Measurements from ENCODE around the gene HNRNPC.
"Not testable (repeated sequence)": the region's sequence is repeated elsewhere in the genome, so short reads cannot be mapped to it uniquely, and the experiment has no call there.

HNRNPC gene

DNA sequence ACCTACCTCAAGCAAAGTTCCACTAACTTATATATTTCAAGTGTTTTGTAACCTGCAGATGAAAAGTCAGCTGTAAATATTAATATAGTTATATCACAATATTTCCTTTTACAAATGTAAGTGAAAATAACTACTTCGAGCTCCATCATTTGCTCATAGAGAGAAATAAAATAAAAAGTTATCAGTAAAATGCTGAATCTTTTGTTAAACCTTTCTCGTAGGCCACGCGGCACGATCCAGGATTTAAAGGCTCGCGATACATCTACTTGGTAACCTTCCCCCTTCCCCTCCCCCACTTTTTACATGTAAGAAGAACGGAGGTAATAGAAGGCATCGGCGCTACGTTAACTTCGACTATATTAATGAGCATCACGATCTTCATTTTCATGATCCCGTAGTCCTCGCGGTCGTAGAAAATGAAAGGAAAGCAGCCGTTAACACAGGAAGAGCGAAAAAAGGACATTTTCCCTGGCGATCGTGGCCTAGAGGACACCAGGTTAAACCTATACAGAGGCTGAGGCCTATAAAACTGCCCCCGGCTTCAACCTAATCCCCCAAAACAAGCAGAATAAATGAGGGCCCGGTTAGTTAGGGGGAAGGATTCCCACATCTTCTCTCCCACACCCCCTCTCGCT, 508 bp downstream of the HNRNPC start:
- DNase-seq (ENCODE audit: low read depth): no peak

- no peak for DNase-seq (ENCODE audit: low read depth)
These were observed 1.2 kb downstream of the HNRNPC start for GRCh38 chr14:21267886-21268616.

DNA sequence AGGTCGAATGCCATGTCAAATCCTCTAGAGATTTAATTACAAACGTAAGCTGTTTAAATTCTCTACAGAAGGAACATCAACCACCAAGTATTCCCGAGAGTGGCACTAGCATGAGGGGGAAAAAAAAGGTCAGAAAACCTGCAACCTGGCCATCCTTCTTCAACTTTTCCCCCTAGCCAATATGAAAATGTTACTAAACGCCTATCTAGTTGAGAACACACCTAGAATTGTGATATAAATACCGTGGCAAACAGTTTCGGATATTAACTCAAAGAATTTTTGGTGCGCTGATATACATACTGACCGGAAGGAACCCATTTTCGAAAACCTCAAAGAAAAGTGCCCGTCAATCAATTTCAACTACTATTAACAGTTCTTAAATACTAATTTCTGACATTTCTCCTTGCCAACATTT, 1.8 kb downstream of the HNRNPC start:
- DNase-seq (ENCODE audit: low read depth): no peak

- no peak for DNase-seq (ENCODE audit: low read depth)
These were observed 5.0 kb downstream of the HNRNPC start for GRCh38 chr14:21264025-21264801.

DNA sequence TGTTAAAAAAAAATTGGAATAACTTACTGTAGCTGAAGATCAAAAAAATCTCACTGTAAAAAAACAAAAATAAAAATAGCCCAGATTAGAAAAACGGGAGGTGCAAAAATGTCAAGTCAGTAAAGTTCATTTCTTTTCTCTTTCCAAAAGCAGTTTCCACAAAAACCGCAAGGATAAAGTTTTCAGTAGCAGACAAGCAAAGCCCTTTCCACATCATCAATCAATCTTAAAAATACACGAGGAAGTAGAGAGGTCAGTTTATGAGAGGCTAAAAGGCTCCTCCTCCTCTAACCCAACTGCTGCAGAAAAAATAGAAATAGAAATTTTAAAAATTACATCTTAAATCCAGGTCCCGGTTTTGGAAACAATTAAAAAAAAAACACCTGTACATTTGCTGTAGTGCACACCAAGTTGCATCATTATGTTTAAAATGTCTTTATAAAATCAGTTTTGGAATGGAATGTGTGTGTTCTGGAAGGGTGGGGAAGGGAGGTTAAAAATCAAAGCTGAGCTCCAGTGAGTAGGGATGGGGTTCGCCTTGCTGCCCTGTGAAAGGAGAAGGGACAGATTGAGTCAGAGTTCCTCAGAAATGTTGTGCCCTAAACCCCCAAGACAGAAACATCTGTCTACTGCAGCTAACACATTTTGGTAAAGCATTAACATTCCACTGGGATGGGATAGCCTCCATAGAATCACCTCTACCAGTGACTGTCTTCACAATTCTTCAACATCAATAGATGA, 5.8 kb downstream of the HNRNPC start:
- DNase-seq (ENCODE audit: low read depth): no peak

DNA sequence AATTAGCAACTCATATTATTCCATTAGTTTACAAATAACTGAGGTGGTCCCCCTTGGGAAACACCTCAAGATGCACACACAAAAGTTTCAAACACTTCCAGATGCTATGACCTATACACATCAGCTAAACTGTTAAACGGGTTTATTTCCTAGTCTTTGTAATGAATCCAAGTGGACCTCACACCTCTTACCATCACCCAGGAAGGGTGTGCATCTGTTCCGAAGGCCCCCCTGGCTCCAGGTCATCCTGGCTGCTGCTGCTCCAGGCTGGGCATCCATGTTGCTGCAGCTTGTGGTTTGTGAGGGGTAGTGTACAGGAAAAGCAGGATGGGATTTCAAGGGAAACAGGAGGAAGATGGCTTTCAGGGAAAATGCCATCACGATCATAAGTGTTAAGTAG, 6.8 kb downstream of the HNRNPC start:
- DNase-seq (ENCODE audit: low read depth): no peak

DNA sequence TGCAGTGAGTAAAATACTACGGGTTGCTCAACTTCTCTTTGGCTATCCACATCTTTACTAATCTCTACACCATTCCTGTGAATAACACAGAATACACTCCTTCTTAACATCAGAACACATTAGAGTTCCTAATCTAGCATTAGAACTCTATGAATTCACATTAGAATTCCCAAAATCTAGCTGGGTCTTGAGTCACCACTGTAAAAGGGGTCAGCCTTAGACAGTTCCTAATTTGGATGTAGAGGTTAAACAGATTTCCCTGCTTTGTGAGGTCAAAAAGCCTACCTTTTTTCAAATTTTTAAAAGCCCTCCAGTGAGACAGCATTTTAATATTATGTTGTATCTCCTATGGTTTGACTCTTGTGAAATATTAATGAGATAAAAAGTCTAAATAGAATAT, 7.4 kb downstream of the HNRNPC start:
- DNase-seq (ENCODE audit: low read depth): no peak

- no peak for DNase-seq (ENCODE audit: low read depth)
These were observed 10.1 kb downstream of the HNRNPC start for GRCh38 chr14:21258889-21259787.

DNA sequence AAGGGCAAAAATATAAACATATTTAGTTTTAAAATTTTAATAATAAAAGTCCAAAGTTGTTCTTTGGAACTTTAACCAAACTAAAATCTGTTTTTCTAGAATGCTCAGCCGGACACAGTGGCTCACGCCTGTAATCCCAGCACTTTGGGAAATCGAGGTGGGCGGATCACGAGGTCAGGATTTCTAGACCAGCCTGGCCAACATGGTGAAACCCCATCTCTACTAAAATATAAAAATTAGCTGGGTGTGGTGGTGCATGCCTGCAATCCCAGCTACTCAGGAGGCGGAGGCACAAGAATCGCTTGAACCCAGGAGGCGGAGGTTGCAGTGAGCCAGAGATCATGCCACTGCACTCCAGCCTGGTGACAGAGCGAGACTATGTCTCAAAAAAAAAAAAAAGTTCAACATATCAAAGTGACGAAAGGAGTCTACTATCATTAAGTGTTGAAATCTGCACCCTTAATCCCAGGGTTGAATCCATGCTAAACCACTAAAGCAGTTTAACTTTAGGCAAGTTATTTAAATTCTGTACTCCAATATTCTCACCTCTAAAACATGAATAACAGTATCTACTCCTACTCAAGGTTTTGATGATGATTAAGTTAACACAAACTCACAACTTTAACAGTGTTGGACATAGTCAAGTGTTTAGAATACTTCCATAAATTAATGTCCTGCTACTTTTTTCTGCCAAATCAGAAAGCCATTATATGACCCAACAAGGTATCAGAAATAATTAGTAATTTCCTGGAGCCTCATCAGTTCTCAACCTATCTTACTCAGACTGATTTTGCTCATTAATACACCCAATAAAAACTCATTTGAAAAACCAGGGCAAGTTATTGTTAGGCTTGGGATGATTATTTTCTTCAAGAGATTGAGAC, 11.0 kb downstream of the HNRNPC start:
- DNase-seq (ENCODE audit: low read depth): no peak

DNA sequence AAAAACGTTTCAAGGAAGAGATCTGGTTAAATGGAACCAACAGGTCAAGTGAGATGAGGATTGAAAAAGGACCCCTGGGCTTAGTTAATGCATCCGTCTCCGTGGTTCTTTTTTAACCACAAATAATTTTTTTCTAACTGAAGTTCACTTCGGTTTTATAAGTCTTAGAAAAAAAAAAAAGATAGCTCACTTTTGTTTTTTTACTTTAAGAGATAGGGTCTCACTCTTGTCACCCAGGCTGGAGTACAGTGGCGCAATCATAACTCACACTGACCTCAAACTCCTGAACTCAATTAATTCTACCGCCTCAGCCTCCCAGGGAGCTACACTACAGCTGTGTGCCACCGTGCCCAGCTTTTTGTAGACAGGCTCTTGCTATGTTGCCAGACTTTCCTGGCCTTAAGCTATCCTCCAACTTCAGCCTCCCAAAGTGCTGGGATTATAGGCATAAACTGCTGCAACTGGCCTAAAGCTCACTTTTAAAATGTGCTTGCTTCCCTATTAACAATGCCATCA, 11.8 kb downstream of the HNRNPC start:
- DNase-seq (ENCODE audit: low read depth): no peak

DNA sequence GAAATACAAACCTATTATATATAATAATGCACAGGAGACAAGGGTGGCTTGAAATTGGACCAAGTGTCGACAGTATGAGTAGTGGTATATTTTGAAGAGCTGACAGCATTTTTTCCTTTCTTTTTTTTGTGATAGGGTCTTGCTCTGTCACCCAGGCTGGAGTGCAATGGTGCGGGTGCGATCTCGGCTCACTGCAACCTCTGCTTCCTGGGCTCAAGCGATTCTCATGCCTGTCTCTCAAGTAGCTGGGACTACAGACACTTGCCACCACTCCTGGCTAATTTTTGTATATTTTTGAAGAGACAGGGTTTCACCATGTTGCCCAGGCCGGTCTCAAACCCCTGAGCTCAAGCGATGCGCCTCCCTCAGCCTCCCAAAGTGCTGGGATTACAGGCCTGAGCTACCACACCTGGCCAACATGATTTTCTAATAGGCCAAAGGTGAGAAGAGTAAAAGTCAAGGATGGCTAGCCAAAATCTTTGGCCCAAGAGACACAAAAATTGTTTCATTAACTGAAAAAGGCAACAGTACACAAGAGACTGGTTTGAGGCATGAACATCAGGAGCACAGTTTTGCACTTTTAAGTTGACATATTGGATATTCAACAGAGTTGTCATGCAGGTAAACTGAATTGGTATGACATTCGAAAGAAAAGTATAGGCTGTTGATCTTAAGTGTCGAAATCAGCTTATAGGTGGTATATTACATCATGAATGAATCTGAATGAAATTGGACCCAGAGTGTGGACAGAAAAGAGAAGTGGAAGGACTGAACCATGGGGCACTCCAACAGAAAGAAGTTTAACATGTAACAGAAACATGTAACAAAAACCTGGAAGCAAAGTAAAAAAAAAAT, 12.5 kb downstream of the HNRNPC start:
- DNase-seq (ENCODE audit: low read depth): no peak

DNA sequence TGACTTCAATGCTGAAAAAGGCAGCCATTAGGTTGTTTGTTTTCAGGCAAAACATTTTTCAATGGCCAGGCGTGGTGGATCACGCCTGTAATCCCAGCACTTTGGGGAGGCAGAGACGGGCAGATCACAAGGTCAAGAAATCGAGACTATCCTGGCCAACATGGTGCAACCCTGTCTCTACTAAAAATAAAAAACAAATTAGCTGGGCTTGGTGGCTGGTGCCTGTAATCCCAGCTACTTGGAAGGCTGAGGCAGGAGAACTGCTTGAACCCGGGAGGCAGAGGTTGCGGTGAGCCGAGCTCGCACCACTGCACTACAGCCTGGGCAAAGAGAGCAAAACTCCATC, 13.2 kb downstream of the HNRNPC start:
- DNase-seq (ENCODE audit: low read depth): not testable (repeated sequence)

- no peak for DNase-seq (ENCODE audit: low read depth)
These were observed 13.7 kb downstream of the HNRNPC start for GRCh38 chr14:21255385-21256101.

DNA sequence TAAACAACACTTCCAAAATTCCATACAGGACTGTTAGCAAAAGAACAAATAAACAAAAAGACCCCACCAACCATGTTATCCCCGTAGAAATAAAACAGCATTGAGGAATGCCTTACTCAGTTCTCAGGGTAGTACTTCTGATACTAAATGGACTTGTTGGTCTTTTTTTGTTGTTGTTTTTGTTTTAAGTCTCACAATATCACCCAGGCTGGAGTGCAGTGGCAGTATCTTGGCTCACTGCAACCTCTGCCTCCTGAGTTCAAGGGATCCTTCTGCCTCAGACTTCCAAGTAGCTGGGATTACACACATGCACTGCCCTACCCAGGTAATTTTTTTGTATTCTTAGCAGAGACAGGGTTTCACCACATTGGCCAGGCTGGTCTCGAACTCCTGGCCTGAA, 17.1 kb downstream of the HNRNPC start:
- DNase-seq (ENCODE audit: low read depth): no peak

- DNase-seq (ENCODE audit: low read depth): no peak
These were observed 18.0 kb downstream of the HNRNPC start for GRCh38 chr14:21251215-21251614.

DNA sequence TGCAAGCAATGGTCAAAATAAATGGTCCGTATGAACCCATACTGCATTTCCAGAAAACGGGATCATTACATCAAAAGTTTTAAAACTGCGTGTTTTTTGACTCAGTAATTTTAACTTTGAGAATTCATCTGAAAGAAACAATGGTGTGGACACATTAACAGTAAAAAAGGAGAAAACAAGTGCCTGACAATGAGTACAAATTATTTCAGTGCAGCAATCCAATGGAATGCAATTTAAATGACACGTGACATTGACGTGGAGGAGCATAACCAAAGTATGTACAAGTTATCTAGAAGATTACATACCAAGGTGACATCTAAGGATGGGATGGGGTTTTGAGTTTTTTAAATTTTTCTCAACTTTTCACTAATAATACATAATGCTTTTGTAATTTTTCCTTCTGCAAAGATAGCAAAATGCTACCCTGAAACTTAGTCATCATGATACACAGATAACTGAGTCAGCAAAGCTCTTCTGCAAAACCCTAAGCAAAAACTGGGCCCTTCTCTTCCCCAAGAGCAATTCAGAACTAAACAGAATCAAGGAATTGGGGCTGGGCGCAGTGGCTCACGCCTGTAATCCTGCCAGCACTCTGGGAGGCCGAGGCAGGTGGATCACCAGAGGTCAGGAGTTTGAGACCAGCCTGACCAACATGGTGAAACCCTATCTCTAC, 20.4 kb downstream of the HNRNPC start:
- no peak for DNase-seq (ENCODE audit: low read depth)

GRCh38 chr14:21248338-21248737, 20.9 kb downstream of the HNRNPC start:
- no peak for DNase-seq (ENCODE audit: low read depth)

GRCh38 chr14:21245813-21246212, 23.4 kb downstream of the HNRNPC start:
- DNase-seq (ENCODE audit: low read depth): no peak
